NK-92 (cell line): ENCODE results near the gene QPRT.
"Not testable (repeated sequence)": the region's sequence is repeated elsewhere in the genome, so short reads cannot be mapped to it uniquely, and the experiment has no call there.

ENCODE experiments used
- DNase-seq: peaks from one replicate; lab custom pipeline; 2025; ENCODE audit not compliant: unreplicated experiment; lab: John Stamatoyannopoulos, UW

QPRT gene

GRCh38 chr16:29662000-29662728 is 16.8 kb upstream of the QPRT start:
- DNase-seq, result no peak

GRCh38 chr16:29662729-29663015 is 16.3 kb upstream of the QPRT start:
- DNase-seq, result no peak

- no peak for DNase-seq
Observed at GRCh38 chr16:29663016-29663806, 15.8 kb upstream of the QPRT start, which contains the start of gene SPN. TSS of gene SPN (plus strand) at chr16:29663247. CDS start at chr16:29663729, 482 bp downstream.

- no peak for DNase-seq
Observed at GRCh38 chr16:29663807-29664090, 15.2 kb upstream of the QPRT start.

- no peak for DNase-seq
Observed at GRCh38 chr16:29664091-29664921, 14.7 kb upstream of the QPRT start.

- DNase-seq, result no peak
Observed at GRCh38 chr16:29665294-29666077, 13.5 kb upstream of the QPRT start.

GRCh38 chr16:29667322-29667610 is 11.7 kb upstream of the QPRT start:
- DNase-seq, result not testable (repeated sequence)

- no peak for DNase-seq
Observed at GRCh38 chr16:29667755-29668154, 11.2 kb upstream of the QPRT start.

- no peak for DNase-seq
Observed at GRCh38 chr16:29668267-29668666, 10.7 kb upstream of the QPRT start.

GRCh38 chr16:29673501-29673900 is 5.5 kb upstream of the QPRT start:
- DNase-seq, result no peak

GRCh38 chr16:29674188-29674587 is 4.8 kb upstream of the QPRT start:
- DNase-seq, result no peak

GRCh38 chr16:29675811-29676643 is 3.0 kb upstream of the QPRT start:
- no peak for DNase-seq

- DNase-seq, result no peak
Observed at GRCh38 chr16:29676989-29677785, 1.8 kb upstream of the QPRT start.

- DNase-seq, result no peak
Observed at GRCh38 chr16:29680180-29680598, 1.2 kb downstream of the QPRT start.

- no peak for DNase-seq
Observed at GRCh38 chr16:29683543-29684090, 4.6 kb downstream of the QPRT start.

GRCh38 chr16:29684679-29685078 is 5.7 kb downstream of the QPRT start:
- no peak for DNase-seq

GRCh38 chr16:29686740-29687332 is 7.9 kb downstream of the QPRT start:
- DNase-seq, result no peak

GRCh38 chr16:29687755-29688154 is 8.8 kb downstream of the QPRT start:
- no peak for DNase-seq

GRCh38 chr16:29688172-29688571 is 9.2 kb downstream of the QPRT start:
- no peak for DNase-seq
